ENCODE data around the gene SDF4. TPM values are rescaled to one million over a fixed set of nuclear protein-coding genes. Genes with fewer than 3 reads are reported as not detected.

SDF4 gene
- total and polyA plus RNA-seq, 2 of the 4 experiments (the other 2 are of a cell fraction) = 57.0 to 250 TPM

DNA sequence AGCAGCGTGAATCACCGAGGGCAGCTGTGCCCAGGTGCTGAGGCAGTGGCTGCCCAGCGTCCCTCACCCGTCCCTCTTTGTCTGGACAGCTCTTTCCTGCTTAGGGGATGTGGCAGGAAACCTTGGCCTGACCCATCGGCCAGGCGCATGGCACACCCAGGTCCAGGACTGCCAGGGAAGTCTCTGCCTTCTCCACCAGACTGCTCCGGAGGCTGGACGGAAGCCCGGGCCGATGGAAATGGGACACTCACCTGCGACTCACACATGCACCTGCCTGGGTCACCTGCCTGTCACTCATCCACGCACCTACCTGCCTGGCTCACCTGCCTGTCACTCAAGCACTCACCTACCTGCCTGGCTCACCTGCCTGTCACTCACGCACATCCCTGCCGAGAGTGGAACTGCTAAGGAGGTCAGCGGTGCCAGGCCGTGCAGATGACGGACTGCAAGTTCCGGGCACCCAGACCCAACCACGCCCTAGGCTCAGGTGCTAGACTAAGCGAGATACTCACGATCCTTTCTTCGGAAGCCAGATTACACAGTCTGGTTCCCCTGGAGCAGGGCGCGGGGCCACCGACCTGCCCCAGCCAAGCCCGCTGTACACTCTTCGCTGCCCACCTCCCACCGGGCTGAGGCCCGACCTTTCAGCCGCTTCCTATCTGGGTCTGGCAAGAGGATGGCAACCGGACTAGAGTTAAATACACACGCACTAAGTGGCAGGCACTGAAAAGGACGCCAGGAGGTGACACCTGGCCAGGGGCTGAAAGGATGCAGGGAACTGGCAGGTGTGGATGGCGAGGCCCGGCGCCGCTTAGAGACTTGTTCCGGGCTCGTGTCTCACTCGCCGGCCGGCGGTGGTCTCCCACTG, 40.8 kb upstream of the SDF4 start:
- CTCF ChIA-PET = no interaction called here
- Histone ChIP-seq H3K36me3 (ENCODE audit: control insufficient read depth, insufficient read depth, low read length) (peaks cover 31% of the 10 kb centered on the region), H3K27me3 (ENCODE audit: control insufficient read depth, insufficient read depth, low read length) (no peaks in the 10 kb centered on the region), H3K9me3 (ENCODE audit: control insufficient read depth, insufficient read depth, low read length) (no peaks in the 10 kb centered on the region), H2AK5ac (ENCODE audit: low read depth, low read length) (peak overlapping the region; percentile 99), H3K23ac (ENCODE audit: low read depth, low read length) (peak overlapping the region; percentile 92), H4K91ac (ENCODE audit: insufficient read depth, low read depth, low read length) (peak overlapping the region; percentile 64; the same call in 1 of the 2 replicates), H3K14ac (replicated peaks; ENCODE audit: low read depth, low read length) (peak overlapping the region; percentile 94), H3K56ac (ENCODE audit: extremely low read depth, insufficient read depth, low read length) (peak overlapping the region; percentile 79), H3K79me1 (ENCODE audit: low read depth in 1 of 2, low read length in 2 of 2) (peaks cover 8 to 51% of the 10 kb centered on the region in 2 experiments; a peak in 3 of 4 replicates), H4K20me1 (ENCODE audit: insufficient read depth, low read length) (peaks cover 25% of the 10 kb centered on the region), H3K4me3 (ENCODE audit: insufficient read depth, low read depth, low read length) (peak overlapping the region; percentile 71), H4K8ac (ENCODE audit: low read depth in 2 of 2, low read length in 2 of 2) (peak overlapping the region; percentile 64 to 96), H2BK120ac (ENCODE audit: low read depth, low read length) (peak overlapping the region; percentile 30), H2BK15ac (ENCODE audit: low read depth, low read length) (no peak overlapping the region; the same call in 2 of the 3 replicates), H3K18ac (ENCODE audit: low read depth, low read length) (no peak overlapping the region), H3K9me1 (ENCODE audit: insufficient read depth, low read length) (peaks cover 33% of the 10 kb centered on the region), H3K9ac (ENCODE audit: low read depth, low read length) (peak overlapping the region; percentile 93), H4K5ac (ENCODE audit: low read depth, low read length) (peak overlapping the region; percentile 37; the same call in 1 of the 2 replicates), H3K4ac (ENCODE audit: low read depth, low read length) (peak overlapping the region; percentile 91), H2AK9ac (replicated peaks; ENCODE audit: low read depth, low read length, poor library complexity) (peak overlapping the region; percentile 99), H2BK20ac (ENCODE audit: low read depth, low read length) (peak overlapping the region; percentile 39; the same call in 1 of the 2 replicates), H3K4me1 (ENCODE audit: control insufficient read depth, insufficient read depth, low read length) (peaks cover 38% of the 10 kb centered on the region), H3K27ac (ENCODE audit: insufficient read depth, low read length) (peak overlapping the region; percentile 94), H2AFZ (replicated peaks; ENCODE audit: low read length, poor library complexity) (peak overlapping the region; percentile 89), H3K4me2 (ENCODE audit: low read depth, low read length) (peak overlapping the region; percentile 97), H2BK5ac (ENCODE audit: low read depth, low read length, poor library complexity, severe bottlenecking) (peak overlapping the region; percentile 99)
- TF ChIP-seq, protein P1, sequence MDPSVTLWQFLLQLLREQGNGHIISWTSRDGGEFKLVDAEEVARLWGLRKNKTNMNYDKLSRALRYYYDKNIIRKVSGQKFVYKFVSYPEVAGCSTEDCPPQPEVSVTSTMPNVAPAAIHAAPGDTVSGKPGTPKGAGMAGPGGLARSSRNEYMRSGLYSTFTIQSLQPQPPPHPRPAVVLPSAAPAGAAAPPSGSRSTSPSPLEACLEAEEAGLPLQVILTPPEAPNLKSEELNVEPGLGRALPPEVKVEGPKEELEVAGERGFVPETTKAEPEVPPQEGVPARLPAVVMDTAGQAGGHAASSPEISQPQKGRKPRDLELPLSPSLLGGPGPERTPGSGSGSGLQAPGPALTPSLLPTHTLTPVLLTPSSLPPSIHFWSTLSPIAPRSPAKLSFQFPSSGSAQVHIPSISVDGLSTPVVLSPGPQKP (IDR thresholded peaks at IDR 0.05; ENCODE audit: borderline replicate concordance, low read depth, low read length) = no peak
- no peak for TF ChIP-seq RAD21 (IDR thresholded peaks at IDR 0.05; ENCODE audit: low read length)
- no peak for TF ChIP-seq RCOR1 (IDR thresholded peaks at IDR 0.05; ENCODE audit: insufficient replicate concordance, low read length)
- TF ChIP-seq, protein P2, sequence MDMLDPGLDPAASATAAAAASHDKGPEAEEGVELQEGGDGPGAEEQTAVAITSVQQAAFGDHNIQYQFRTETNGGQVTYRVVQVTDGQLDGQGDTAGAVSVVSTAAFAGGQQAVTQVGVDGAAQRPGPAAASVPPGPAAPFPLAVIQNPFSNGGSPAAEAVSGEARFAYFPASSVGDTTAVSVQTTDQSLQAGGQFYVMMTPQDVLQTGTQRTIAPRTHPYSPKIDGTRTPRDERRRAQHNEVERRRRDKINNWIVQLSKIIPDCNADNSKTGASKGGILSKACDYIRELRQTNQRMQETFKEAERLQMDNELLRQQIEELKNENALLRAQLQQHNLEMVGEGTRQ (IDR thresholded peaks at IDR 0.05; ENCODE audit: low read depth, low read length) = no peak
- no peak for TF ChIP-seq BHLHE40 (IDR thresholded peaks at IDR 0.05; ENCODE audit: low read depth, low read length)
- TF ChIP-seq, protein P3, sequence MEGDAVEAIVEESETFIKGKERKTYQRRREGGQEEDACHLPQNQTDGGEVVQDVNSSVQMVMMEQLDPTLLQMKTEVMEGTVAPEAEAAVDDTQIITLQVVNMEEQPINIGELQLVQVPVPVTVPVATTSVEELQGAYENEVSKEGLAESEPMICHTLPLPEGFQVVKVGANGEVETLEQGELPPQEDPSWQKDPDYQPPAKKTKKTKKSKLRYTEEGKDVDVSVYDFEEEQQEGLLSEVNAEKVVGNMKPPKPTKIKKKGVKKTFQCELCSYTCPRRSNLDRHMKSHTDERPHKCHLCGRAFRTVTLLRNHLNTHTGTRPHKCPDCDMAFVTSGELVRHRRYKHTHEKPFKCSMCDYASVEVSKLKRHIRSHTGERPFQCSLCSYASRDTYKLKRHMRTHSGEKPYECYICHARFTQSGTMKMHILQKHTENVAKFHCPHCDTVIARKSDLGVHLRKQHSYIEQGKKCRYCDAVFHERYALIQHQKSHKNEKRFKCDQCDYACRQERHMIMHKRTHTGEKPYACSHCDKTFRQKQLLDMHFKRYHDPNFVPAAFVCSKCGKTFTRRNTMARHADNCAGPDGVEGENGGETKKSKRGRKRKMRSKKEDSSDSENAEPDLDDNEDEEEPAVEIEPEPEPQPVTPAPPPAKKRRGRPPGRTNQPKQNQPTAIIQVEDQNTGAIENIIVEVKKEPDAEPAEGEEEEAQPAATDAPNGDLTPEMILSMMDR (conservative IDR thresholded peaks at IDR 0.05; ENCODE audit: low read depth, low read length) = no peak
- TF ChIP-seq MAZ (IDR thresholded peaks at IDR 0.05; ENCODE audit: borderline replicate concordance, low read depth, low read length) = no peak
- TF ChIP-seq MXI1 (IDR thresholded peaks at IDR 0.05; ENCODE audit: borderline replicate concordance, low read depth, low read length) = no peak
- TF ChIP-seq SMC3 (IDR thresholded peaks at IDR 0.05; ENCODE audit: low read depth, low read length) = no peak
- POLR2A ChIA-PET (ENCODE audit: unreplicated experiment) = interaction anchor here (1.0 kb wide), 1 partner anchor 8 kb away, joined by 5 read pairs; no protein-coding TSS in a partner anchor
- ATAC-seq (ENCODE audit: low read depth) = no peak
- BruUV-seq (replicated peaks) = no TSS peak
- intact Hi-C loops (cut with micrococcal nuclease) = loop anchor here (1.0 kb wide), 1 partner anchor 7 kb away; no protein-coding TSS in a partner anchor
- WGBS, 2 experiments (ENCODE audit: extremely low coverage in 2 of 2, insufficient read length in 1 of 2) = 73% methylated on average over 21 of the region's 43 CpGs; no CpG with 5 or more reads in 1 of the 2 experiments
- dilution Hi-C loops (cut with HindIII; ENCODE audit: low sequenced_read_pairs, unreplicated experiment) = no loop called here
- DNase-seq = peak; percentile 35
- in situ Hi-C loops (cut with MboI; ENCODE audit: low sequenced_read_pairs) = no loop called here

Data from IMR-90 (cell line).